Muscle layer of duodenum (tissue), 2 donors: ENCODE data around the gene ANKS3.
A peak's percentile ranks its signal among the peaks of the same experiment; 100 is the strongest.

Source experiments
- H3K27ac ChIP-seq: one replicate; pipeline ENCODE4 v1.7.0; 2013; ENCODE audit warnings: mild to moderate bottlenecking, low read length
- H3K27me3 ChIP-seq: one replicate; pipeline ENCODE4 v1.7.0; 2013; ENCODE audit warnings: low read depth, mild to moderate bottlenecking, control low read depth, low read length
- H3K36me3 ChIP-seq, 2 donors: one replicate each; pipeline ENCODE4 v1.7.0; 2013; ENCODE audit warnings: low read length in 2 of 2, control low read depth in 1 of 2, mild to moderate bottlenecking in 1 of 2; ENCODE audit not compliant: insufficient read depth in 2 of 2, control insufficient read depth in 1 of 2
- H3K4me1 ChIP-seq, 2 donors: one replicate each; pipeline ENCODE4 v1.7.0; 2013; ENCODE audit warnings: low read length in 2 of 2, mild to moderate bottlenecking in 2 of 2, control low read depth in 1 of 2, moderate library complexity in 1 of 2; ENCODE audit not compliant: insufficient read depth in 2 of 2, control insufficient read depth in 1 of 2
- H3K4me3 ChIP-seq, 2 donors: one replicate each; pipeline ENCODE4 v1.7.0; 2013; ENCODE audit warnings: low read length in 2 of 2, low read depth in 1 of 2, mild to moderate bottlenecking in 1 of 2
- H3K9me3 ChIP-seq, 2 donors: one replicate each; pipeline ENCODE4 v1.7.0; 2013; ENCODE audit warnings: low read length in 2 of 2, control low read depth in 1 of 2, mild to moderate bottlenecking in 1 of 2; ENCODE audit not compliant: control insufficient read depth in 1 of 2
- donor health status: healthy.

ANKS3 gene, protein sequence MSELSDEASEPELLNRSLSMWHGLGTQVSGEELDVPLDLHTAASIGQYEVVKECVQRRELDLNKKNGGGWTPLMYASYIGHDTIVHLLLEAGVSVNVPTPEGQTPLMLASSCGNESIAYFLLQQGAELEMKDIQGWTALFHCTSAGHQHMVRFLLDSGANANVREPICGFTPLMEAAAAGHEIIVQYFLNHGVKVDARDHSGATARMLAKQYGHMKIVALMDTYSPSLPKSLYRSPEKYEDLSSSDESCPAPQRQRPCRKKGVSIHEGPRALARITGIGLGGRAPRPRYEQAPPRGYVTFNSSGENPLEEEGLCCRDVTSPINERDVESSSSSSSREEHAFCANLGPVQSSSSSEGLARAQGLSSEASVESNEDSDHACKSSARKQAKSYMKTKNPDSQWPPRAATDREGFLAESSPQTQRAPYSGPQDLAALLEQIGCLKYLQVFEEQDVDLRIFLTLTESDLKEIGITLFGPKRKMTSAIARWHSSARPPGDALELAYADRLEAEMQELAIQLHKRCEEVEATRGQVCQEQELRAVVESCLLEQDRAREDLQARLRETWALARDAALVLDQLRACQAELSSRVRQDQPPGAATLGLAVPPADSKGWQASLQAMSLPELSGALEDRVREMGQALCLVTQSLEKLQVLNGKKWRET

GRCh38 chr16:4734063-4734729, at the start of gene ANKS3, which contains the start of gene DNAAF8:
Gene ANKS3, minus strand, starts transcription at chr16:4734271. Its CDS starts 4,122 bp downstream, at chr16:4730149.
Gene DNAAF8, plus strand, starts transcription at chr16:4734537. Its CDS starts 1,978 bp downstream, at chr16:4736515.
- no peaks in the 10 kb centered on the region for H3K9me3 ChIP-seq
- H3K4me1 ChIP-seq, result peaks cover 0 to 16% of the 10 kb centered on the region in 2 donors
- H3K4me3 ChIP-seq, result peak within 1 kb of the TSS; percentile 90 to 100
- H3K27me3 ChIP-seq, result no peaks in the 10 kb centered on the region
- H3K27ac ChIP-seq, result peak within 1 kb of the TSS; percentile 71
- peaks cover 5 to 17% of the 10 kb centered on the region in 2 donors for H3K36me3 ChIP-seq

DNA sequence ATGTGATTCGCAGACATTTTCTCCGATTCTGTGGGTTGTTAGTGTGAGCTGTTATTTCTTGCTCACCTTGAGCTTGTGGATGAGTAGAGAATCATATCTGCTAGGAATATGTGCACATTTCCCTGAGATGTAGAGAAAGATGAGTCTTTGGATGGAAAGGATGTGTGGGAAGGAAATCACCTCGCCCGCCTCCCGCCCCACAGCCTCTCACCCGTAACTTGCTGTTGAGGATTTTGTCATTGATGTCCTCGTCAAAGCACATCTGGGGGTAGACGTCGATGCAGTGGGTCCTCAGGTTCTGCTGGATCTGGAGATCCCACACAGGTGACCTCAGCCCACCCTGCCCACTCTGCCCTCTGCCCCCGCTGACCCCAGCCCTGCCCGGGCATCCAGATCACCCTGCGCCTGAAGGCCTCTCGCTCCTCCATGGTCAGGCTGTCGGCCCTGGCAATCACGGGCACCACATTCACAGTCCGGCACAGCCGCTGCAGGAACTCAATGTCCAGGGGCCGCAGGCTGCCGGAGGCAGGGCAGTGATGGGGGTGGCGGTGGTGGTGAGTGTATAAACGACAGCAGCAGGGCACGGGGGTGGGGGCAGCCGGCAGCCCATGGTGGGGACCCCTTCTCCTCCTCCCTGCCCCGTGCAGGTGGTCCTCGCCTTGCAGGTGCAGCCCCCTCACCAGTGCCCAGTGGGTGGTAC, 49.3 kb upstream of the ANKS3 start:
- Histone ChIP-seq H3K9me3 (no peaks in the 10 kb centered on the region), H3K27me3 (no peaks in the 10 kb centered on the region), H3K27ac (no peak overlapping the region), H3K4me1 (no peaks in the 10 kb centered on the region), H3K36me3 (no peaks in the 10 kb centered on the region), H3K4me3 (no peak overlapping the region)

DNA sequence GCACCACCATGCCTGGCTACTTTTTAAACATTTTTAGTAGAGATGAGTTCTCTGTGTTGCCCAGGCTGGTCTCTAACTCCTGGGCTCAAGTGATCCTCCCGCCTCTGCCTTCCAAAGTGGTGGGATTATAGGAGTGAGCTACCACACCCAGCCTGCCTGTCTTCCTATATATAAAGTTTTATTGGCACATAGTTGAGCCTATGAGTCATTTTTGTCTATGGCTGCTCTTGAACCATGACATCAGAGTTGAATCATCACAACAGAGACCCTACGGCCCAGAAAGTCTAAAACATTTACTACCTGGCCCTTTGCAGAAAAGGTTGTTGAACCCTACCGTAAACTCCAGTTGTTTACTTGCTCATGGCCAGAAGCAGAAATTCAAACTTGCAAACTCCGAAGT, 46.2 kb upstream of the ANKS3 start:
- Histone ChIP-seq H3K4me1 (no peaks in the 10 kb centered on the region), H3K9me3 (no peaks in the 10 kb centered on the region), H3K4me3 (no peak overlapping the region), H3K27ac (no peak overlapping the region), H3K27me3 (no peaks in the 10 kb centered on the region), H3K36me3 (no peaks in the 10 kb centered on the region)

GRCh38 chr16:4778050-4778392, 44.0 kb upstream of the ANKS3 start:
- H3K36me3 ChIP-seq, result no peaks in the 10 kb centered on the region
- no peaks in the 10 kb centered on the region for H3K27me3 ChIP-seq
- H3K4me3 ChIP-seq, result no peak overlapping the region
- H3K27ac ChIP-seq, result no peak overlapping the region
- H3K9me3 ChIP-seq, result no peaks in the 10 kb centered on the region
- no peaks in the 10 kb centered on the region for H3K4me1 ChIP-seq

- no peak overlapping the region for H3K4me3 ChIP-seq
- no peaks in the 10 kb centered on the region for H3K36me3 ChIP-seq
- H3K9me3 ChIP-seq, result no peaks in the 10 kb centered on the region
- no peaks in the 10 kb centered on the region for H3K27me3 ChIP-seq
- H3K27ac ChIP-seq, result no peak overlapping the region
- no peaks in the 10 kb centered on the region for H3K4me1 ChIP-seq
Observed at GRCh38 chr16:4777339-4778049, 43.4 kb upstream of the ANKS3 start.

- Histone ChIP-seq H3K4me3 (no peak overlapping the region), H3K36me3 (no peaks in the 10 kb centered on the region), H3K4me1 (no peaks in the 10 kb centered on the region), H3K27ac (no peak overlapping the region), H3K27me3 (no peaks in the 10 kb centered on the region), H3K9me3 (no peaks in the 10 kb centered on the region)
Observed at GRCh38 chr16:4776141-4776705, 42.2 kb upstream of the ANKS3 start.

DNA sequence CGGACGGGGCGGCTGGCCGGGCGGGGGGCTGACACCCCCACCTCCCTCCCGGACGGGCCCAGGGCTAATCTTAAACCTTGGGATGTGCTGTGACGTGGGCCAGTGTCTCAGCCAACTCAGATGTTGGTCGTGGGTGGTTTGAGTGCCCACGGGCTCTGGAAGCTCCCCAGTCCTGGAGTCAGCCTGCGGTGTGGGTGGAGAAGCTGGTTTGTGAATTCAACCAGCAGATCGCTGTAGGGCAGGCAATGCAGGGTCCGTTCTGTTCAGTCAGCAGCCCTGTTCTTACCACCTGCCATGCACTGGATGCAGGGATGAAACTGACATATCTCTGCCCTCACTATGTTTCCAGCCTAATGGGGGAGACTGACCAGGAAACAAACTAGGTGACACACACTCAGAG, 40.9 kb upstream of the ANKS3 start:
- Histone ChIP-seq H3K27me3 (no peaks in the 10 kb centered on the region), H3K4me3 (no peak overlapping the region), H3K9me3 (no peaks in the 10 kb centered on the region), H3K27ac (no peak overlapping the region), H3K36me3 (no peaks in the 10 kb centered on the region), H3K4me1 (no peaks in the 10 kb centered on the region)

DNA sequence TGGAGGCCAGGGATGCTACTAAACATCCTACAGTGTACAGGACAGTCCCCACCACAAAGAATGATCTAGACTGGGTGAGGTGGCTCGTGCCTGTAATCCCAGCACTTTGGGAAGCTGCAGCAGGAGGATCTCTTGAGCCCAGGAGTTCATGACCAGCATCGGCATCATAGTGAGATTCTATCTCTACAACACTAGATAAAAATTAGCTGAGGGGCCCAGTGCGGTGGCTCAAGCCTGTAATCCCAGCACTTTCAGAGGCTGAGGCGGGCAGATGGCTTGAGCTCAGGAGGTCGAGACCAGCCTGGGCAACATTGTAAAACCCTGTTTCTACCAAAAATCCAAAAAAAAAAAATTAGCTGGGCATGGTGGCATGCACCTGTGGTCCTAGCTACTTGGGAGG, 38.3 kb upstream of the ANKS3 start:
- H3K27ac ChIP-seq, result no peak overlapping the region
- H3K9me3 ChIP-seq, result no peaks in the 10 kb centered on the region
- H3K4me3 ChIP-seq, result no peak overlapping the region
- no peaks in the 10 kb centered on the region for H3K36me3 ChIP-seq
- peaks cover 0 to 12% of the 10 kb centered on the region in 2 donors for H3K4me1 ChIP-seq
- H3K27me3 ChIP-seq, result no peaks in the 10 kb centered on the region

DNA sequence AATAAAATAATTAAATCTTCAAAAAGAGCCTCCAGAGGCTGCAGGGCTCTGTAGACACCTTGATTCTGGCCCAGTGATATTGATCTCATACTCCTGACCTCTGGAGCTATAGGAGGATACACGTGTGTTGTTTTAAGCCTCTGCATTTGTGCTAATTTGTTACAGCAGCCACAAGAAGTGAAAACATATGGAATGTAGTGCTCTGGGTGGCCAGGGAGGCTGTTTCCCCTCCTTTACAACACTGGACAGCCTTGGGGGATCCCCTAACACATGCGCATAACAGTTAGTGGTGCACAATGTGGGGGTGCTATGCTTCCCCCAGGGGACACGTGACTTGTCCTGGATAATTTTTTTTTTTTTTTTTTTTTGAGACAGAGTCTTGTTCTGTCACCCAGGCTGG, 37.6 kb upstream of the ANKS3 start:
- Histone ChIP-seq H3K9me3 (no peaks in the 10 kb centered on the region), H3K36me3 (no peaks in the 10 kb centered on the region), H3K4me1 (peaks cover 0 to 12% of the 10 kb centered on the region in 2 donors), H3K4me3 (no peak overlapping the region), H3K27ac (no peak overlapping the region), H3K27me3 (no peaks in the 10 kb centered on the region)

GRCh38 chr16:4769306-4769638, 35.2 kb upstream of the ANKS3 start:
- Histone ChIP-seq H3K4me1 (peaks cover 5 to 30% of the 10 kb centered on the region in 2 donors), H3K27ac (peak overlapping the region; percentile 45), H3K4me3 (peak overlapping the region; percentile 61 to 66), H3K27me3 (no peaks in the 10 kb centered on the region), H3K36me3 (peaks cover 0 to 9% of the 10 kb centered on the region in 2 donors), H3K9me3 (no peaks in the 10 kb centered on the region)
